HG03095 (cell line): ENCODE results near the gene EPB41L5.
"Not testable (repeated sequence)": the region's sequence is repeated elsewhere in the genome, so short reads cannot be mapped to it uniquely, and the experiment has no call there.

ENCODE experiments used
- ATAC-seq: cut with Tn5 transposase; IDR thresholded peaks from one replicate; pipeline ENCODE4 v1.9.1; 2021; ENCODE audit warnings: moderate library complexity; ENCODE audit not compliant: unreplicated experiment

The EPB41L5 gene

GRCh38 chr2:120029672-120030640, 17.1 kb downstream of the EPB41L5 start:
- ATAC-seq, result no peak

DNA sequence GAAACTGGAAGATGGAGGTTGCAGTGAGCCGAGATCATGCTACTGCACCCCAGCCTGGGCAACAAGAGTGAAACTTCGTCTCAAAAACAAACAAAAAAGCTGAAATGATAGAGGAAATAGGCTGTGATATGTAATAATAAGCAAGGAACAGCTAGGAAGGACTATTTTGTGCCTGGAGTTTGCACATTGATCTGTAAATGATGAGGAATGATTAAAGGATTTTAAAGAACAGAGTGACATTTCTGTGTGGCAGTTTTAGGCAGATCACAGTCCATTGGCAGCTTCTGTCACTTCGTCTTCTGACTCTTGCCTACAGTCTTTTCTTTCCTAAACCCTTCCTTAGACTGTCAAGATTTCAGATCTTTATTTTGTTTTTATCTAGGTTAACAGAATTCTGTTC, 19.4 kb downstream of the EPB41L5 start:
- ATAC-seq, result no peak

DNA sequence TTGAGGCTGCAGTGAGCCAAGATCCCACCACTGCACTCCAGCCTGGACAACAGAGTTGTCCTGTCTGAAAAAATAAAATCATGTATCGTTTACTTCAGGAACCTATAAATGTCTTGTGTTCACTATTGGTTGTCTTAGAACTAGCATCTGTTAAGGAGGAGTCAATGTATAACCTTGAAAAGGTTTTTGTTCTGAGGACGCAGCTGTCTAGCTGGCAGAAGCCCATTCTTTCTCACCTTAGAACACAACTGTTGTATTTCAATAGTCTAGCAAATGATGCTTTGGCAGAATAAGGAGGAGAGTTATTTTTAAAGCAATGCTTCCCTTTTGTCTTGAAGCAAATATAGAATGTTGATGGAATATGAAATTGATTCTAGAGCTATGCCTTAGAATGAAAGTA, 21.1 kb downstream of the EPB41L5 start:
- ATAC-seq, result no peak

- ATAC-seq, result no peak
Observed at GRCh38 chr2:120034621-120035020, 21.7 kb downstream of the EPB41L5 start.

- no peak for ATAC-seq
Observed at GRCh38 chr2:120036145-120036544, 23.3 kb downstream of the EPB41L5 start.

DNA sequence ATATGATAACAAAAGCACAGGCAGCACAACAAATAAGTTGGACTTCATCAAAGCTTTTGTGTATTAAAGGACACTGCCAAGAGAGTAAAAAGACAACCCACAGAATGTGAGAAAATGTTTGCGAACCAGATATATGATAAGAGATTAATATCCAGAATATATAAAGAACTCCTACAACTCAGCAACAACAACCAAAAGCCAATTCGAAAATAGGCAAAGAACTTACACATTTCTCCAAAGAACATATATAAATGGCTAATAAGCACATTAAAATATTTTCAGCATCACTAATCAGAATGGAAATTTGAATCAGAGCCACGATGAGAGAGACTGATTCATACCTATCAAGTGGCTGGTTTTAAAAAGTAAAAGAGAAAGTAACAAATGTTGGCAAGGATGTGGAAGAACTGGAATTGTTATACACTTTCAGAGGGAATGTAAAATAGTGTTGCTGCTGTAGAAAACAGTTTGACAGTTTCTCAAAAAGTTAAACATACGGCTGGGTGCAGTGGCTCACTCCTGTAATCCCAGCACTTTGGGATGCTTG, 25.2 kb downstream of the EPB41L5 start:
- no peak for ATAC-seq

GRCh38 chr2:120042359-120042758, 29.5 kb downstream of the EPB41L5 start:
- ATAC-seq, result no peak

- ATAC-seq, result no peak
Observed at GRCh38 chr2:120044336-120044735, 31.5 kb downstream of the EPB41L5 start.

GRCh38 chr2:120045775-120046174, 32.9 kb downstream of the EPB41L5 start:
- not testable (repeated sequence) for ATAC-seq

- not testable (repeated sequence) for ATAC-seq
Observed at GRCh38 chr2:120046252-120046651, 33.4 kb downstream of the EPB41L5 start.

DNA sequence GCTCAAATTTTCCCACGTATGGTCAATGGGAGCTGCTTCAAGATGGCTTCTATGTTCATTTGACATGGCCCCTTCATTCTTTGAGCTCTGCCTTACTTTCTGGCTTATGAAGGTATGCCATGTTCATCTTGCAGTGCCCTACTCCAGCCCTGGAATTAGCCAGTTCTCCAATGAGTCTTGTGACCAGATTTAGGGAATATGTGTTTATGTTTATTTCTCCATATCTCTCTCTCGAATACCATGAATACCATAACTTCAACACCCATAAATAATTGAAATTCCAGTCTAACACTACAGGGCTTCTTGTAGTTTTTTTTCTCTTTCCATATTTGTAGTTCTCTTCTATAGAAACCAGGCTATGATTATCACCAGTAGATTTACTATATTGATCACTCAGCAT, 39.7 kb downstream of the EPB41L5 start:
- ATAC-seq, result no peak

DNA sequence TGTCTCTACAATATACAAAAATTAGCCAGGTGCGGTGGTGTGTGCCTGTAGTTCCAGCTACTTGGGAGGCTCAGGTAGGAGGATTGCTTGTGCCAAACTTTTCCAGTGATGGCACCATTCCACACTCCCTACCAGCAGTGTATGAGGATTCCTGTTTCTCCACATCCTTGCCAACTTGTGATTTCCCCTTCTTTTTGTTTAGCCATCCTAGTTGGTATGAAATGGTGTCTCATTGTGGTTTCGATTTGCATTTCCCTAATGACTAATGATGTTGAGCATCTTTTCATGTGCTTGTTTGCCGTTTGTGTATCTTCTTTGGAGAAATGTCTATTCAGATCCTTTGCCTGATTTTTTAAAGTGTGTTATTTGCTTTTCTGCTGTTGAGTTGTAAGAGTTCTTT, 41.0 kb downstream of the EPB41L5 start:
- ATAC-seq, result no peak

GRCh38 chr2:120059483-120059882, 46.6 kb downstream of the EPB41L5 start:
- no peak for ATAC-seq

GRCh38 chr2:120060088-120060623, 47.3 kb downstream of the EPB41L5 start:
- no peak for ATAC-seq

GRCh38 chr2:120064664-120065063, 51.8 kb downstream of the EPB41L5 start:
- ATAC-seq, result no peak

DNA sequence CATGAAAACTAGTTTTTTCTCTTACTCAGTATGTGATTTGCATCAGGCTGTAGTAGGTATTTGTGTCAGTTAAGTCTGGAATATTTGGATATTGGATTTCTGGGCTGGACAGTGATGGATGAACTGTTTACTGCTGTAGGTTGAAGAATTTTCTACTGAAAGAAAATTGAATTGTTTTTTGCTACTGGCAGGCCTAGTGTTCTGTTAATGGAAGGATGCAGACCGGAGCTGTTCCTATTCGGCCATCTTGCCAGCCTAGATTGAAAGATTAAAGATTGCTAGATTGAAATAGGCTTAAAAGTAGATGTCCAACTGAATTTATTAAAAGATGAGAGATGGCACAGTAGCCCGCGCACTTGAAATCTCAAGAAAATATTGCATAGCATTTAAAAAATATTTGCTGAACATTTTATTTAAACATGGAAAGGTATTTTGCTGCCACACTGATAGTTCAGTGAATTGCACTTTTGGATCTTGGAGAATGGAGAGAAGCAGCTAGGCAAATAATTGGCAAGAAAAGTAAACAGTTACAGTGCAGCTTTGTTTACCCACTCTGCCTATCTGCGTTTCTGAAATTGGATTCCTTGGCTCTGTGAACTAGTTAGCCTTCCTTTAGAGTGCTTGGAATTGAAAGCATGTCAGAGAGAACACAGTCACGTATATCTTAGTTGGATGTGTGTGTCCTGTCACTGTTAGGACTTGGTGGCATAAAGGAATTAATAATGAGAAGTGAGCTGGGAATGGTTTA, 54.1 kb downstream of the EPB41L5 start:
- ATAC-seq, result no peak

GRCh38 chr2:120068040-120068658, 55.3 kb downstream of the EPB41L5 start:
- not testable (repeated sequence) for ATAC-seq

- no peak for ATAC-seq
Observed at GRCh38 chr2:120075545-120075944, 62.7 kb downstream of the EPB41L5 start.

DNA sequence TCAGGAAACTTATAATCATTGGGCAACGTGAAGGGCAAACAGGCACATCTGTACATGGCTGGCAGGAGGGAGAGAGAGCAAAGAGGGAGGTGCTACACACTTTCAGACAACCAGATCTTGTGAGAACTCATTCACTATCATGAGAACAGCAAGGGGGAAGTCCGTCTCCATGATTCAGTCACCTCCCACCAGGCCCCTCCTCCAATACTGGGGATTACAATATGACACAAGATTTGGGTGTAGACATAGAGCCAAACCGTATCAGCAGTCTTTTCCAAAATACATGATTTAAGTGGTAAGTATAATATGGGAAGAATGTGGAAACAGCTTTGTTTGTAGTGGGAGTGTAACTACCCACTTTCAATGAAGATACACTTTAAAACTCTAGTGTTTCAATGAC, 65.0 kb downstream of the EPB41L5 start:
- ATAC-seq, result no peak

DNA sequence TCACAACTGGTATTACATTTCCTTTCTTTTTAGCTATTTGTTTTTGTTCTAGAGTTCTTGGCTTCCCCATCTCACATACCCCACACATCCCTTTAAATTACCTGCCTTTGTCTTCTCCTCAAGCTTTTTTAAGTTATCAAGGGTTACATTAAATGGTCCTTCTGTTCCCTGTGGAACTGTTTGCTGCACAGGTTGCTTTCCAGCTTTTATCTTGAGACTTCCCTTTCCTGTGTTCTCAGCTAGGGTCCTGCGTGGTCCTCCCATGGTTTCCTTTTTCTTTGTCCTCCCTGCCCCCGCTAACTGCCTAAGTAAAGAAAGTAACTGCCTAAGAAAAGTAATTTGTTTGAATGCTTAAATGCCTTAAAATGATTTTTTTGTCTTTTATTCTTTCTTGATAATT, 66.8 kb downstream of the EPB41L5 start:
- ATAC-seq, result no peak

DNA sequence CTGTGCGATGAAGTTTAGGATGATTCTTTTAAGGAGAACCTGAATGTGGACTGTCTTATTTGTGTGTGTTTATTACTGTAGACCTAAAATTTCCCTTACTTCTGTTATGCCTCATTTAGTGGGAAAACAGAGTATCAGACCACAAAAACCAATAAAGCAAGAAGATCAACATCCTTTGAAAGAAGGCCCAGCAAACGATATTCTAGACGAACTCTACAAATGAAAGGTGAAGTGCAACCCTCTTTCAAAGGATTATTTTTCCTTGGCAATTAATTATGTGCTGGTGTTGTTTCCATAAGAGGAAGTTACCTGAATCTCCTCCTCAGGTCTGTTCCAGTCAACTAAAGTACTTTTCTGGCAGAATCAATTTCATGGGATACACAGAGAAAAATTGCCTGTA, 78.6 kb downstream of the EPB41L5 start:
- no peak for ATAC-seq
